HEK293 (cell line): ENCODE measurements around the gene RPS6KB2.
"Not testable (repeated sequence)": the region's sequence is repeated elsewhere in the genome, so short reads cannot be mapped to it uniquely, and the experiment has no call there.

ENCODE experiments used
- CTCF ChIP-seq: fragments of 450-650 bp; formaldehyde crosslinking; IDR thresholded peaks from 2 replicates; pipeline ENCODE4 v1.5.1; 2016; ENCODE audit warnings: missing biosample characterization, missing genetic modification characterization
- ZNF155 ChIP-seq: fragments of 450-650 bp; formaldehyde crosslinking; IDR thresholded peaks from 2 replicates; pipeline ENCODE4 v1.5.1; 2016; ENCODE audit warnings: missing biosample characterization, missing genetic modification characterization
- ZNF324 ChIP-seq: fragments of 450-650 bp; formaldehyde crosslinking; IDR thresholded peaks from 2 replicates; pipeline ENCODE4 v1.5.1; 2016; ENCODE audit warnings: missing biosample characterization, missing genetic modification characterization
- ZNF423 ChIP-seq: fragments of 450-650 bp; formaldehyde crosslinking; IDR thresholded peaks from 2 replicates; pipeline ENCODE4 v1.5.1; 2016; ENCODE audit warnings: missing biosample characterization, missing genetic modification characterization

GRCh38 chr11:67427364-67427859 is 882 bp upstream of the RPS6KB2 start:
- not testable (repeated sequence) for TF ChIP-seq CTCF, ZNF324, ZNF155, ZNF423 (tag by site-specific recombination)
